ENCODE data around the gene OLFML1.

Gene OLFML1

DNA sequence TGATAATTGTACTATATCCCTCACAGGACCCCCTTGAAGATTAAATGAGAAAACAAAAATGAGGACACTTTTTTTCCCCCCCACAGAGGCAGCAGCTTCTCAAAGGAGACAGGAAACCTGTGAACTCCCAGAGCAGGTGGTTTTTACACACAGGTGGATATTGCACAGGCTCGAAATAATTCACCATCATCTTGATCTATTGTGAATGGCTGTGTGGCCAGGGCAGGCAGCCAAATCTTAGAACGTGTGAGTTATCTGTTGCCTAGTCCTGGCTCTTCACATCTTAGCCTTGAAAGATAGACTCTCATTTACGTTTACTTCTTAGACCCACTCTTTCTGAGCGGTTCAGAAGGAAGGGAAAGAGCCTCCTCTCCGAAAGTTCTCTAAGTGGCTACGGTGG lies 52.0 kb downstream of the OLFML1 start:
- H3K9me3 ChIP-seq (ENCODE audit: severe bottlenecking): no peaks in the 10 kb centered on the region
- H3K4me3 ChIP-seq (ENCODE audit: low read depth, low read length): no peak overlapping the region
- H3K27ac ChIP-seq: no peak overlapping the region
- H3K27me3 ChIP-seq (ENCODE audit: insufficient read depth, low read depth, severe bottlenecking): no peaks in the 10 kb centered on the region
- H3K36me3 ChIP-seq: no peaks in the 10 kb centered on the region
- TF ChIP-seq CTCF (IDR thresholded peaks at IDR 0.05; ENCODE audit: low read depth, low read length): no peak
- no peak for DNase-seq

DNA sequence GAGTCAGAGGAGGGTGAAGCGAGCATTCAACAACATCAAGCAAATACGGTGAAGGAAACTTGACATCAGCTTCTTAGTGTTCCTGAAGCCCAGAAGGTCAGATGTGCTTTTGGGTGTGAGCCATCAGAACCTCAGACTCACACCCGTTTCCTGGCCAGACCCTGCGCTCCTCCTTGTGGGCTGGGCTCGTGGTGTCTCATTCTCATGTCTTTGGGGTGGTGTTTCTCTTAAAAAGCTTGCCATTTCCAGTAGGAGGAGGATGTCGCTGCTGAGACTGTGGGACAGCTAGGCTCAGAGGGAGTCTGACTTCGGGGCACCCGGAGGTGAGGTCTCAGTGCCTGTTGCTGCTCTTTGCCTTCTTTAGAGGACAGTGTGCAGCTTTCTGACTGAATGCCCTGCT lies 52.7 kb downstream of the OLFML1 start:
- Histone ChIP-seq H3K36me3 (no peaks in the 10 kb centered on the region), H3K4me3 (ENCODE audit: low read depth, low read length) (no peak overlapping the region), H3K9me3 (ENCODE audit: severe bottlenecking) (no peaks in the 10 kb centered on the region), H3K27ac (no peak overlapping the region), H3K27me3 (ENCODE audit: insufficient read depth, low read depth, severe bottlenecking) (no peaks in the 10 kb centered on the region)
- no peak for TF ChIP-seq CTCF (IDR thresholded peaks at IDR 0.05; ENCODE audit: low read depth, low read length)
- DNase-seq: no peak

DNA sequence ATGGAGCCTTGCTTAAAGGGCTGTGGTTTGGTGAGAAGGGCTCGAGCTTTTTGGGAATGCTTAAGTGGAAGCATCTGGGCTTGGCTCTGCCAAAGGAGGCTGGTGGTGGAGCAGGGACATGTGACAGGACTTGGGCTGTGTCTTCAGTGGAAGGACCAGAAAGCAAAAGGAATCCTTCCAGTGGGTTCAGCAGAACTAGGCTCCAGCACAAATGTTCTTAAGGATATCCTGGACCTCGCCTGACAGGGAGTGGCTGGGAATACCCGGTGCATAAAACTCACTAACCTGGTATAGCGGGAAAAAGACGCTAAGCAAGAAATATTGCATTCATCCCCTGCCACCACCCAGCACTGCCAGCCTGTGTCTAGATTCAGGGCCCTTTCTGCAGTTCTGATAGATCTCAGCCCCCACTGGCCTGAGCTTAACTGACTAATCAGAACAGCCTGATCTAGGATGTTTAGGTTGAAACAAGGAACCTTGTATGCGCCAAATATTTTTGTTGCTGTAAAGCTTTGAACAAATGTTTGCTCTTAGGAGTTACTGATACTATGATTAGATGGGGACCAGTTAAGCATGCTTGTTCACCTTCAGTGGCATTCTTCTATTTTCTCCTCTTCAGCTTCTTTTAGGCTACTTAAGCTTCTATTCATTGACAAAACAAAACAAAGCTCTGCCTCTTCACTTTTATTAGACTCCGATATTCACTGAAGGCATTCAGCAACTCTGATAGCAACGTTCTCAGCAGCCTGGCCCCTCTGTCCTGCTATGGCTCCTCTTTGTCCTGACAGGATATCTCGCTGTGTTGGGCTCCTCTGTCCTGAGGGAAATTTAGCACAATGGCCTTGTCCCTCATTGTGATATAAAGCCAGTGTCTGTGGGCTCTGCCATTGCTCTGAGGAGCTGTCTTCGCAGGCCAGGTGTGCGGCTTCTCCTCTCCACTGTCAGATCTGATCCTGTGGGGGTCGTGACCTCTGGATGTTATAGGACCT lies 53.5 kb downstream of the OLFML1 start:
- no peak for DNase-seq
- Histone ChIP-seq H3K27me3 (ENCODE audit: insufficient read depth, low read depth, severe bottlenecking) (no peaks in the 10 kb centered on the region), H3K4me3 (ENCODE audit: low read depth, low read length) (no peak overlapping the region), H3K36me3 (no peaks in the 10 kb centered on the region), H3K9me3 (ENCODE audit: severe bottlenecking) (no peaks in the 10 kb centered on the region), H3K27ac (no peak overlapping the region)
- TF ChIP-seq CTCF (IDR thresholded peaks at IDR 0.05; ENCODE audit: low read depth, low read length): no peak

DNA sequence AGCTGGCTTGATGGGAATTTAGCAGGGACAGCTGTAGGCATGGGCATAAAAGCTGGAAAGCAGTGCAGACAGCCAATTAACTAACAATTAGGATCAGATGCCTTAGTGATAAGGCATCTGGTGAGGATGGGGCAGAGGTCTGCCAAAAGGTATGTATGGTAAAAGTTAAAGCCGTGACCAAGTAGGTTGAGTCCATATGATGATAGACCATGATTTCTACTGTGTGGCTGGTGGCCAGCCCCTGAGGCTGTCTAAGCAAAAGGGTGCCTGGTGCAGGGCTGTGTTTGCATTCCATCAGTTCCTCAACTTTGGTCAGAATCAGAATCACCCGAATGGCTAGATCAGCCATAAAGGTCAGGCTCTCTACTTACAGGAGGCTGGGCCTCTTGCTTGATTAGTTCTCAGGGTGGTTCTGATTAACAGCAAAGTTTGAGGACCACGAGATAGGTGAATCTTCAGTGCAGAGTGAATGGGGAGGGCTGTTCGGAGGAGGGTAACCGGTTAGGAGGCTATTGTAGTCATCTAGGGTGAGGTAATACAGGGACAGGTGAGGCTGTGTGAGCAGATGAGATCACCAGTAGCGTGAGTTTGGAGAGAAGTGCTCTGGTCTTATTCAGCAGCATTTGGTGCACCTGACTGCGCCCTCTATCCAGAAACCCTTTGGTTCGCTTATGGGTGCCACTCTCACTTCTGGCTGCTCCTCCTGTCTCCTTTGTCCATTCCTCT lies 55.7 kb downstream of the OLFML1 start:
- TF ChIP-seq CTCF (IDR thresholded peaks at IDR 0.05; ENCODE audit: low read depth, low read length): no peak
- Histone ChIP-seq H3K9me3 (ENCODE audit: severe bottlenecking) (no peaks in the 10 kb centered on the region), H3K36me3 (no peaks in the 10 kb centered on the region), H3K4me3 (ENCODE audit: low read depth, low read length) (no peak overlapping the region), H3K27me3 (ENCODE audit: insufficient read depth, low read depth, severe bottlenecking) (no peaks in the 10 kb centered on the region), H3K27ac (no peak overlapping the region)
- no peak for DNase-seq

DNA sequence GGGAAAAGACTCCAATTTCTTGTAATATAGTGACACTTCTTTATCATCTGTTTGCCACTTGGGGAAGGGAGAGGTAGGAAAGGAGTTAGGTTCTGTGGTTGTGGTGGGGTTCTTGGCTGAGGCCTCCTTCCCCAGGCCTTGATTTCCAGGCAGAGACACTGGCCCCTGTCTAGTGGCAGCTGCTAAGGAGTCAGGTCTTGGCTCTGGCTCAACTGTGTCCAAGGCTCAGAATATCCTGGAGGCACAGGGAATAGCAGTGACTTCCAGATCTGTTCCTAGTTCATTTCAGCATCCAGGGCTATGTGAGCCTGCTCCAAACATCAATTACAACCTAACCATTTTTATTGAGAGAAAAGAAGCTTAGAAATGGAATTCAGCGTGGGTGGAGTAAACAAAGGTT lies 58.0 kb downstream of the OLFML1 start:
- Histone ChIP-seq H3K27me3 (ENCODE audit: insufficient read depth, low read depth, severe bottlenecking) (no peaks in the 10 kb centered on the region), H3K9me3 (ENCODE audit: severe bottlenecking) (no peaks in the 10 kb centered on the region), H3K4me3 (ENCODE audit: low read depth, low read length) (no peak overlapping the region), H3K27ac (no peak overlapping the region), H3K36me3 (no peaks in the 10 kb centered on the region)
- no peak for TF ChIP-seq CTCF (IDR thresholded peaks at IDR 0.05; ENCODE audit: low read depth, low read length)
- DNase-seq: no peak

Measured in WERI-Rb-1 (cell line).